NT2/D1 (cell line): ENCODE results near the gene ABCD3.

ENCODE experiments used
- SUZ12 ChIP-seq: IDR thresholded peaks from 2 replicates; pipeline ENCODE4 v1.6.1; 2011; ENCODE audit not compliant: insufficient read length, insufficient read depth; ENCODE audit errors: extremely low read depth
- YY1 ChIP-seq: IDR thresholded peaks from 2 replicates; pipeline ENCODE4 v1.6.1; 2011; ENCODE audit not compliant: insufficient read length, insufficient read depth
- ZNF274 ChIP-seq: IDR thresholded peaks from 2 replicates; pipeline ENCODE4 v1.6.1; 2011; ENCODE audit warnings: mild to moderate bottlenecking, low read depth, low read length

DNA sequence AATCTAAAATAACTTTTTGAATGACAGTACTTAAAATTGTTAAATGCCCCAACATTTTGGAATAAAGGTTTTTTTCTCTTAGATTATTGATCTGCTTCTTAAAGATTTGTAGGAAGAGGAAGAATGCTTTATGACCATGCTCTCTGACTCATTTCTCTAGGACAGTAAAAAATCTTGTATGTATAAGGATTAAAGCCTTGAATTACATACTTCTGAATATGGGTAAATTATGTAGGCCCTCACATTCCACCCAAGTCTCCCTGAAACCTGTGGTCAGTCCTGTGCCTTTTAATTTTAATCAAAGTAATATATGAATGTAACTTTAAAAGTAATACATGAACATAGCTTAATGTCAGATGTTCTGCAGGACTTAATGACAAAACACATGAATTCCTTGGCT is 50.5 kb downstream of the ABCD3 start:
- TF ChIP-seq YY1 (no peak), ZNF274 (no peak), SUZ12 (no peak)
